Stimulated activated memory B cell treated with anti-CD40 and anti-IgM and Interleukin-4, amounts not matched to agents 10 μg/mL and 1 μg/mL and 100 μg/mL, for 72 hours (primary cell): Measurements from ENCODE around the gene LPGAT1.
A peak's percentile ranks its signal among the peaks of the same experiment; 100 is the strongest.
"Not testable (repeated sequence)": the region's sequence is repeated elsewhere in the genome, so short reads cannot be mapped to it uniquely, and the experiment has no call there.

ENCODE experiments used
- ATAC-seq: fragments of 150-1000 bp; cut with Tn5 transposase; 2 replicates; pipeline ENCODE4 v1.10.0; 2021
- H3K27ac Mint-ChIP-seq: one replicate; pipeline ENCODE4 v1.8.0; 2022; ENCODE audit warnings: mild to moderate bottlenecking, mixed read lengths
- H3K27me3 Mint-ChIP-seq: one replicate; pipeline ENCODE4 v1.8.0; 2022; ENCODE audit warnings: mixed read lengths
- H3K36me3 Mint-ChIP-seq: one replicate; pipeline ENCODE4 v1.8.0; 2022; ENCODE audit warnings: mixed read lengths
- H3K4me1 Mint-ChIP-seq: one replicate; pipeline ENCODE4 v1.8.0; 2022; ENCODE audit warnings: mixed read lengths
- H3K4me3 Mint-ChIP-seq: one replicate; pipeline ENCODE4 v1.8.0; 2022; ENCODE audit warnings: mild to moderate bottlenecking, moderate library complexity, mixed read lengths
- H3K9me3 Mint-ChIP-seq: one replicate; pipeline ENCODE4 v1.8.0; 2022; ENCODE audit warnings: mixed read lengths

Gene LPGAT1

DNA sequence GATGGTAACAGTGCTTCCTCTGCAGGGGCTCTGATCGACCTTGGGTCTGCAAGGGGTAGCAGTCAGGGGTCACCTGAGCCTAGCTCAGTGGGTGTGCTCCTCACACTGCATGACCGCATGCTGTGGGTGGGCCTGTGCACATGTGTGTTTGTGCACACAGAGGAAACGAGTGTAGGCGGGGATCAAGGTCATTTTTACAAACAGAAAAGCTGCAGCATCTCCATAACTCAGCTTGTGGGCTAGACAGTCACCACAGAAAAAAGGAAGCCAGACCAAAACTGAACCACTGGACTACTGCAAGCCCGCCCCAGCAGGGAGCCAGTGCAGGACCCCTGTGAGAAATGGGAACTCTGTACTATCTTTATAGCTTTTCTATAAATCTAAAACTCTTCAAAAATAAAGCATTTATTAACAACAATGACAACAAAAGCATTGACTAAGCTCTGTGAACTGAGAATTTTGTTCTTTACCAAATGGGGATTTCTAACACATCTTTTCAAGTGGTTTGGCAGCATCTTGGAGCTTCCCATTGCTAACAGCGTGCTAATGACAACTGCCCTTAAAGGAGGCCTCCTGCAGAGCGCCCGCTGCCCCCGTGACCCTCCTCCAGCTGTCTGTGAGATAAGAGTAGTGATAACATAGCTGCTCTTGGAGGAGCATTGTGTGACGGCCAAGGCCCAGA is 135.3 kb downstream of the LPGAT1 start:
- Mint-ChIP-seq H3K4me1 (peaks cover 52% of the 10 kb centered on the region), H3K4me3 (peak overlapping the region; percentile 24), H3K27ac (no peak overlapping the region), H3K9me3 (no peaks in the 10 kb centered on the region), H3K27me3 (no peaks in the 10 kb centered on the region), H3K36me3 (no peaks in the 10 kb centered on the region)
- peak; percentile 81 for ATAC-seq

DNA sequence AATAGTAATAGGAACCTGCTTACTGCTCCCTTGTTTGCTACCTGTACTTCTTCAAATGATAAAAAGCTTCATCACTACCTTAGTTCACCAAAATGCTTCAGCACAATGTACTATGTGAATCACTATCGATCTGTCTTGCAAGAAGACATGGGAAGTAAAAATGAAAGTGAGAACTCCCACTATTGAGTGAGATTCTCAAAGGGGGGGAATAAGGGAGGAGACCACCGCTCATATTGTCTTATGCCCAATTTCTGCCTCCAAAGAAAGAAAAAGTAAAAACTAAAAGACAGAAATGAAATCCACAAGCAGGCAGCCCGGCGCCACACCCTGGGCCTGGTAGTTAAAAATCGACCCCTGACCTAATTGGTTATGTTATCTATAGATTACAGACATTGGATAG is 136.7 kb downstream of the LPGAT1 start:
- ATAC-seq, H3K36me3 Mint-ChIP-seq, H3K27ac Mint-ChIP-seq, H3K27me3 Mint-ChIP-seq, H3K4me3 Mint-ChIP-seq, H3K9me3 Mint-ChIP-seq: not testable (repeated sequence)
- H3K4me1 Mint-ChIP-seq, result peaks cover 40% of the 10 kb centered on the region
